GM12801 (cell line): ENCODE measurements around the gene CHMP4B.

Experiments
- TF ChIP-seq, protein P1 (sequence below): IDR thresholded peaks from one replicate; pipeline ENCODE4 v1.5.1; 2011; ENCODE audit warnings: control low read depth; ENCODE audit not compliant: insufficient read length; ENCODE audit errors: extremely low read depth

The CHMP4B gene

DNA sequence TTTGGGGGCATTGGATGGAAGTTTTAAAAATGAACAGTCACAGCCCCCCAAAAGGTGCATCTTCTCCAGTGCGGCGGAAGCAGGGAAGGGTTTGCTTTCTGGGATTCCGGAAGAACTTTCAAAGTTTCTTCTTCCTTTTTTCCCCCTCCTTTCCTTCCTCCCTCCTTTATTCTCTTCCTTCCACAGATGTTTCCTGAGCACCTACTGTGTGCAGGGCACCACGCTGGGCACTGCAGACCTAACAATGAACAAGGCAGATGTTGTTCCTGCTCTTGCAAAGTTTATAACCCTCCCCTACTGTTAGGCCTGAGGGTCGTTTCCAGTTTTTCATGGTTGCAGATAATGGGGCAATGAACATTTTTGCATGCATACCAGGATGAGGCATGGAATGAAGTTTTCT, 58.1 kb downstream of the CHMP4B start:
- TF ChIP-seq, protein P1, sequence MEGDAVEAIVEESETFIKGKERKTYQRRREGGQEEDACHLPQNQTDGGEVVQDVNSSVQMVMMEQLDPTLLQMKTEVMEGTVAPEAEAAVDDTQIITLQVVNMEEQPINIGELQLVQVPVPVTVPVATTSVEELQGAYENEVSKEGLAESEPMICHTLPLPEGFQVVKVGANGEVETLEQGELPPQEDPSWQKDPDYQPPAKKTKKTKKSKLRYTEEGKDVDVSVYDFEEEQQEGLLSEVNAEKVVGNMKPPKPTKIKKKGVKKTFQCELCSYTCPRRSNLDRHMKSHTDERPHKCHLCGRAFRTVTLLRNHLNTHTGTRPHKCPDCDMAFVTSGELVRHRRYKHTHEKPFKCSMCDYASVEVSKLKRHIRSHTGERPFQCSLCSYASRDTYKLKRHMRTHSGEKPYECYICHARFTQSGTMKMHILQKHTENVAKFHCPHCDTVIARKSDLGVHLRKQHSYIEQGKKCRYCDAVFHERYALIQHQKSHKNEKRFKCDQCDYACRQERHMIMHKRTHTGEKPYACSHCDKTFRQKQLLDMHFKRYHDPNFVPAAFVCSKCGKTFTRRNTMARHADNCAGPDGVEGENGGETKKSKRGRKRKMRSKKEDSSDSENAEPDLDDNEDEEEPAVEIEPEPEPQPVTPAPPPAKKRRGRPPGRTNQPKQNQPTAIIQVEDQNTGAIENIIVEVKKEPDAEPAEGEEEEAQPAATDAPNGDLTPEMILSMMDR, result no peak

- TF ChIP-seq, protein P1, result no peak
These were observed 60.2 kb downstream of the CHMP4B start for GRCh38 chr20:33871362-33871761.

GRCh38 chr20:33874129-33874528, 63.0 kb downstream of the CHMP4B start:
- TF ChIP-seq, protein P1, result no peak

- TF ChIP-seq, protein P1, result no peak
These were observed 63.9 kb downstream of the CHMP4B start for GRCh38 chr20:33875055-33875454.

DNA sequence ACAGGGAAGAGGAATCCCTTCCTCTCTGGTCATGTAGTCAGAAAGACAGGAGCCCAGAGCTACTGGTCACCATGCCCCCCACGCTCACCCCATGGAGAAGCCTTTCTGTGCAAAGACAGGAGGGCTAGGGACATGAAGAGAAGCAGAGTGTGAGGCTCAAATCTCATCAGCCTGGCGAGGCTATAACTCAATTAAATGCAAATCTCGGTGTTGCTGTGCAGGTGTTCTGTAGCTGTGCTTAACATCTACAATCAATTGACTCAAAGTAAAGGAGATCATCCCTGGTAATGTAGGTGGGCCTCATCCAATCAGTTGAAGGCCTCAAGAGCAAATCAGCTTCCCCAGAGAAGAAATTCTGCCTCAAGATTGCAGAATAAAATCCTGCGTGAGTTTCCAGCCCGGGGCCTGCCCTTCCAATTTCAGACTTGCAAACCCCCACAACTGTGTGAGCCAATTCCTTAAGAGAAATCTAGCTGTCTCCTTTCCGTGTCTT, 64.4 kb downstream of the CHMP4B start:
- TF ChIP-seq, protein P1, result no peak

DNA sequence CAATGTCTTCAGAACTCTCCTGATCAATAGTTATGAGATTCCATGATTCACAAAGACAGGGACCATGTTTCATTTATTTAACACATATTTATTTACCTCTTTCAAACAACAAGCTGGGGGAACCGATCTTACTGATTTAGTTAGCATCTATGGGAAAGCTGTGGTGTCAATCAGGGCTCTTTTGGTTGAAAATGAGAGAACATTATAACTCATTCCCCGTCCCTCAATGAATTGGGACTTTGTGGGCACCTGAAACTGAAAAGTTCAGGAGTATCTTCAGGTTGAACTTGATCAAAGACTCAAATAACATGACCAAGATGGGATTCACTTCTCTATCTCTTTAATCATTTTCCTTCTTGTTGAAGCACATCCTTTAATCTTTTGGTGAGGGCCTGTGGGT, 67.4 kb downstream of the CHMP4B start:
- TF ChIP-seq, protein P1, result no peak

DNA sequence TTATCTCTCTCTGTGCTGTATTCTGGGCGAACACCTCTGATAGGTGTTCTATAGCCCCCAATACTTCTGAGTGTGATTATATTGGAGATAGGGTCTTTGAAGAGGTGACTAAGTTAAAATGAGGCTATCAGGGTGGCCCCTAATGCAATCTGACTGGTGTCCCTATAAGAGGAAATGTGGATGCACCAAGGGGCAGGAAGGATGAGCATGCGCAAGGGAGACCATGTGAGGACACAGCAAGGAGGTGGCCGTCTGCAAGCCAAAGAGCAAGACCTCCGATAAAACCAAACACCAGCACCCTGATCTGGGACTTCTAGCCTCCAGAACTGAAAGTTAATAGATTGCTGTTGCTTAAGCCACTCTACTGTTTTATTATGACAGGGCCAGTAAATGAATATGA, 69.2 kb downstream of the CHMP4B start:
- TF ChIP-seq, protein P1, result no peak

- TF ChIP-seq, protein P1, result no peak
These were observed 70.8 kb downstream of the CHMP4B start for GRCh38 chr20:33881989-33882388.
